ENCODE measurements around the gene PITX2.

The PITX2 gene

DNA sequence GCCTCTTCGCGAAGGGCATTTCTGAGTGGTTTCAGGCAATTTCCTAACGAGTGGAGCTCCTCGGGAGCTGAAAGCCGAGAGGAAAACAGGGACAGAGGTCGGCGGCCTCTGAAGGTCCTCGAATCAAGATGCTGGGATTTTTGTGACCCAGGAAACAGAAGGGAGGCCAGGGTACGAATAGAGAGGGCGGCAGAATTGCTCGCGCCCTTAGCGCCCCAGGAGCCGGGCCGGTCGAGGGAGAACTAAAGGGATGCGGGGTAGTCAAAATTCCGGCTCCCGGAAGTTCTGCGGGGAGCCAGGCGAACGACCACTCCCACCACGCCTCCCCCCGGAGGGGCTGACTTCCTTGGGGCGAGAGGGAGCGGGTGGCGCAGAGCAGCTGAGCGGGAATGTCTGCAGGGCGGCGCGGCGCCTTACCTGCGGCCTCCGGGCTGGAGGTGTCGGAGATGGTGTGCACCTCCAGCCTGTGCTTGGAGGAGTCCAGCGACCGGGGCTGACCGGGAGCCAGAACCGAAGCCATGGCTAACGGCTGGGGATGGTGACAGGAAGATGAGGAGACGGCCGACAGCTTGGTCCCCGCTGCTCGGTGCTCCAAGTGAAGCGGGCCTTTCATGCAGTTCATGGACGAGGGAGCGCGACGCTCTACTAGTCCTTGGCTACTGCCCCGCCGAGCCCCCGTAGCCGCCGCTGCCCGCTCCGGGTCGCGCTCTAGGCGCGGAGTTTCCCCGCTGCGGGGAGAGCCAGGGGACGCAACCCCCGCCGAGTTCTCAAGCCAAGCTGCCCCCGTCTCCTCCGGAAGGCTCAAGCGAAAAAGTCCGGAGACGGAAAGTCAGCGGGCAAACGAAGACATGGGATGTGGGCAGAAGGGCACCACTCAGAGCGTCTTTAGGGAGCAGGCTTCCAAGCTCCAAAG, 782 bp downstream of the PITX2 start:
- DNase-seq, result no peak

DNA sequence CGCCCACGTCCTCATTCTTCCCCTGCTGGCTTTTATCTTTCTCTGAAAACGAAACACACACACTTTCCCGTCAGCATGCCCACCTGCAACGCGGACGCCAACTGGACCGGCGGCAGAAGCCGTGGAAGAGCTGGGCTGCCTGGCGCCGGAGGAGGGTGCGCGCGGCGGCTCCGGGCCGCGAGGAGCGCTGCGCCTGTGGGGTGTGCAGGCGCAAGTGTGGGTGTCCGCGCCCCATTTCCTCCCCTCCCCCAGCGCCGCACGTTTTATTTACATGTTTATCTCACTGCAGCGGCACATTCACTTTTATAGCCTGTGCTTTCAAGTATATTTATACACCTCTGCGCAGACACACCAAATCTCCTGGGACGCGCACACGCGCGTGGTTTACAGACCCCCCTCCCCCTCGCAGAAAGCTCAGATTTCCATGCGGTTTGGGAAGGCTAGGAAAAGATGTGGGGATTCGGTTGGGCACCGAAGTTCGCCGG, 1.5 kb downstream of the PITX2 start:
- DNase-seq, result no peak

DNA sequence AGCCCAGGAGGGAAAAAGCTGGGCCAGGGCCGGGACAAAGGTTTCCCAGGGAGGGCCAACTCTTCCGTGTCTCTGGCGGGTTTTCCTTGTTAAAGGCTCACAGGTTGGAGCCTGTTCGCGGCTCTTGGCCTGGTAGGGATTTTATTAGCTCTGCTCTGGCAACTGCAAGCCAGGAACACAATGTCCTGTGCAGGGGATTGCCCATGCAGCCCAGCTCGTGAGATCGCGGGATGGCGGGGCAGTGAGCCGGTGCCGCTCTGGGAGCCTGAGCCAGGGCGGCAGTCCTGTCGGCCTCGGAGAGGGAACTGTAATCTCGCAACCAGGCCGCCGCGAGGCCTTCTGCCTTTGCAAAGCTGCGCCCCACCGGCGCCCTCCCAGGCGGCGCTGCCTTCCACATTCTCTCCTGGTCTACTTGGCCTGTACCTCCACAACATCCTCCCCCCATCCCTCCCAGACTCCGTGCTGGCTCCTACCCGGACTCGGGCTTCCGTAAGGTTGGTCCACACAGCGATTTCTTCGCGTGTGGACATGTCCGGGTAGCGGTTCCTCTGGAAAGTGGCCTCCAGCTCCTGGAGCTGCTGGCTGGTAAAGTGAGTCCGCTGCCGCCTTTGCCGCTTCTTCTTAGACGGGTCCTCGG, 2.1 kb downstream of the PITX2 start:
- DNase-seq, result no peak

DNA sequence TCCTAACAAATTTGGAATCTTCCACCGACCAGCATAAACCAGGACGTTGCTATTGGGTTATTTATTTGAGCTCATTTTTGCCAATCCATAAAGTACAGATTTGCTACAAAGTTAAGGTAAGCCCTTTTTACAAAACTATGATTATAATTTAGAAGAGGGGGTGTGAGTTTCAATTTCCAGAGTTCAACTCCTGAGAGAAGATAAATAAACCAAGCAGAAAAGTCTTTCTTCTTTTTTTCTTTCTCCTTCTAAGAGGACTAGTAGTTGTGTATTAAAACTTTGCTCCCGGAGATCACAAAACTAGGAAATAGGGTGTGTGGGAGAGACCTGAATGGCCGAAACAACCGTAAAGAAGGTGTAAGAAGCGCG, 2.6 kb downstream of the PITX2 start:
- DNase-seq, result no peak

DNA sequence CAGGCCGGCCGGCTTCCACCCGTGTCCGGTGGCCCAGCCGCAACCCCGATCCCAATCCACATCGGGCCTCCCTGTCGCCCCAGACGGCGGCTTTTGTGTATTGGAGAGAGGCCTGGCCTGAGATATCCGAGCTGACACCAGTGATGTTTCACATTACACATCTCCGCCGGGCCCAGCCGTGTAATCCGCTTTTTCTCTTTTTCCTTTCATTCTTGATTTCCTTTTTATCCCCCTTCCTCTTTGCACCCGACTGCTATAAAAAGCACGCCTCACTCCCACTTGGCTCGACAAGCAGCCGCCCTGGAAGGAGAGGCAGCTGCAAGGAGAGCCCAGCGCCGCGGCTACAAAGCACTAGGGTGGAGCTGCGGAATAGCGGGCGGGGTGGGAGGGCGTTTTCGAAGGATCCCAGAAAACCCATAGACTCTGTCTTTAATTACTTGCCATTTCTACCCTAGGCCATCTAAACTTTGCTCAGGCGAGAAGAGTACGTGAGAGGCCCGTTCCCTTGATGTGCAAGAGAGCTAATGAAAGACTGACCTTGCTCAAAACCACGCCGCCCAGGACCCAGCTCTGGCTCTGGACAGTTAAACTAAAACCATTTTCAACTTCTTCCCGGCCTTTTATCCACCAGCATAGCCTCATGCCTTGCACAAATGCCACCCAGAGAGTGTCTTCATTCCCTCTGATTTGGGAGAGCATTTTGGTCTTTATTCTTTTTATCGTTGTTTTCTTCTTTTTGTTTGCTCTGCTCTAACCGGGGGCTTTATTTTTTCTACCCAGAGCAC, 3.2 kb downstream of the PITX2 start:
- DNase-seq, result no peak

DNA sequence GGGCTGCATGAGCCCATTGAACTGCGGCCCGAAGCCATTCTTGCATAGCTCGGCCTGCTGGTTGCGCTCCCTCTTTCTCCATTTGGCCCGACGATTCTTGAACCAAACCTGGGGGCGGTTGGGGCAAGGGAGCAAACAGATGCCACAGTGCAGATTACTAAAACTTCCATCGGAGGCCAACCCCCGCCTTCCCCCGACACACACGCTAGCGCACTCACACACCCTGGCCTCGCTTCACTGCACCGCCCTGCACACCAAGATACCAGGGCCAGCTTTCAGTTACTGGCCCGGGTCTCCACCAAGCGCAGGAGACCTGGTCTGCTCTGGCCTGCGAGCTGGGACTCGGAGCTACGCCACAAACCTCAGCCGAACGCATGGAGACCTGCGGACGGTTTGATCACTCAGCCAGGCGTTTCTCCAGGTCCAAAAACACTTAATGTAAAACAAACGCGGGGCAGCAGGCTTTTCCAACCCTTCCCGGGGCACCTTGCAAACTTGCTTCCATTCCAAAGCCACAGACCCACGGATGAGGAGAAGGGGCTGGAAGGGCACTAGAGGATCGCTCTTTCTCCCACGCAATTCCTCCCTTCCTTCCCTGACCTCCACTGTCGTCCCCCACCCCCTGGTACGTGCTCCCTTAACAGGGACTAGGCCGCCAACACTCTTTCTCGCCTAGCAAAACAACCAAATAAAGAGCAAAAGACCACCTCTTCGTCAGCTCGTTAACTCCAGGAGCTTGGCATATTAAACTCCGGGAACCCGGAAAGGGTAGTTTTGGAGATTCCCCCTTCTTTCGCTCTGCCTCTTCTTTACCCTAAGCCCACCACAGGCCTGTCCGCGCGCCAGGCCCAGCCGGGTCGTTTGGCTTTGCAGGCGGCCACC, 4.1 kb downstream of the PITX2 start:
- DNase-seq, result no peak

DNA sequence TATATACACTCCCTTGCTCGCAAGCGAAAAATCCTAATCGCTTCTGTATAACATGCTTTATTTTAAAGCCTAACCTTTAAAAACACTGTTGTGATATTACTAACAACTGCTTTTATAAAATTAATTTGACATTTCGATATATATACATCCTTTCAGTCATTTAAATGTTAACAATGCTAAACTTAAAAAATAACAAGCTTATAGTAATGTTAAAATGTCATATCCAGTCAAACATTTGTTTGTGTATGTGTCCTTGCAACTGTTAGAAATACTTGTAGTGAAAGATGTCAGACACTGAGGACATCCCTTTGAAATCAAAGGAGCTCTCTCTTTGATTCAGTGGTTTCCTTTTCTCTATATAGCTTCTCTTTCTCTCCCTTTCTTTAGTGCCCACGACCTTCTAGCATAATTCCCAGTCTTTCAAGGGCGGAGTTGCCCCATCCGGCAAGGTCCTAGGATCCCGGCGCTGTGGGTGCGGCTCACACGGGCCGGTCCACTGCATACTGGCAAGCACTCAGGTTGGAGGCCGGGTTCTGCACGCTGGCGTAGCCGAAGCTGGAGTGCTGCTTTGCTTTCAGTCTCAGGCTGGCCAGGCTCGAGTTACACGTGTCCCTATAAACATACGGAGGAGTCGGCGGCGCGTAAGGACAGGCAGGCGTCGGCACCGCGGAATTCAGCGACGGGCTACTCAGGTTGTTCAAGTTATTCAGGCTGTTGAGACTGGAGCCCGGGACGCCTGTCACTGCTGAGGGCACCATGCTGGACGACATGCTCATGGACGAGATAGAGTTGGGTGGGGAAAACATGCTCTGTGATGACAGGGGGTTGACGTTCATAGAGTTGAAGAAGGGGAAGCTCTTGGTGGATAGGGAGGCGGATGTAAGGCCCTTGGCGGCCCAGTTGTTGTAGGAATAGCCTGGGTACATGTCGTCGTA, 5.0 kb downstream of the PITX2 start:
- DNase-seq, result no peak

DNA sequence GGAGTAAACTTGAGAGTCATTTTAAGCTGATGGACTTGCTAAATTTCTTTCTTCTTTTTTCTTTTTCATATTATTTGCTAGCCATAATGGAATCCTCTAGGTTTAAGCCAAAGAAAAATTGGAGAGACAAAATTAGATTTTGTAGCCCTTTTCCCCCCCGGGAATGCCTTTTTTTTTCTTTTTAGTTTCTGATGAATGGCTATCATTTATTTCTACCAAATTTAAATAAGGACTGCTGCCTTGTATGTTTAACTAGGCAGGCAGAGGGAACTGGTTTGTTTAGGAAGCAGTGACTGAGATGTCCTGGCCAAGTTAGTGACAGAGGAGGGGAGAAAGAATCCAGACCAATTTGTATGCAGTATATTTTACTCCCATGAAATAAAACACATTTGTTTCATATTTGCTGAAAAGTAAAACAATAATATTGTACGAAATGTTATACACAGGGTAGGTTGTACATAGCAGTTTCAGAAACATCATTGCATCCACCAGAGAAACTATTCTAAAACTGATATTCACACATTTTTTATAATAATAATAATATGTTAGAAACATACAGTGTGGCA, 5.7 kb downstream of the PITX2 start:
- DNase-seq, result no peak

DNA sequence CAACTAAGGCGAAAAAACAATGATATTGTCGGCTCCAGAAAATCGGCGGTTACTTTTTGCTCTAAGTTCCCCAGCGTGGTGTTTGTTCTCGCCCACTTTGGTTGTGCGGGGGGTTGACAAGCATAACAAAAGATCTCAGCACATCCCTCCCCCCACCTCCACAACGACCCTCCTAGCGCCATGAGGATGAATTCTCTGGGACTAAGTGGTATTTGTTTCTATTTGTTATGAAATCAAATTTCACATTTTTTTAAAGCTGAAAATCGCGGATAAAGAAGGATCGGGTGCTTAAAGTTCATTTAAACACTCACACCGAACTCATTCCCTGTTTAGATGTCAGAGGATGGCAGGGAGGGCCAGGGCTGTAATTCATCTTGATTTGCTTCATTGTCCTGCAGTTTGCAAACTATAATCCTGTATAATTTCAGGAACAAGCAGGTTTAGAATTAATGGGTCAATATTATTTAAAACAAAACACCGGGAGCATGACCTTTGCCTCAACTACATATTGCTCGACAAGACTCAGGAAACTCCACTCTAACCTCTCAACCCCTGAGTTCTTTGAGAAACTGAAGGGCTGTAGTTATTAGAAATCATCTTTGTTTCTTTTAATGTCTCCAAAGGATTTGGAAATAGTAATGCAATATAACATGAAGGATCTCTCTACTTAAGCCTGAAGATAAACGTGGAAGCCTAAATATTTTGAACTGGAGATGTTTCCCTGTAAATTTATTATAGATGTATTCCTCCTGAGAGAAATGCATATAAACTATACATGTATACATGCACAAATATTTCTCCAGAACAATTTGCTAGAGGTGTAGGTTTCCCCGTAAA, 6.4 kb downstream of the PITX2 start:
- DNase-seq, result no peak

DNA sequence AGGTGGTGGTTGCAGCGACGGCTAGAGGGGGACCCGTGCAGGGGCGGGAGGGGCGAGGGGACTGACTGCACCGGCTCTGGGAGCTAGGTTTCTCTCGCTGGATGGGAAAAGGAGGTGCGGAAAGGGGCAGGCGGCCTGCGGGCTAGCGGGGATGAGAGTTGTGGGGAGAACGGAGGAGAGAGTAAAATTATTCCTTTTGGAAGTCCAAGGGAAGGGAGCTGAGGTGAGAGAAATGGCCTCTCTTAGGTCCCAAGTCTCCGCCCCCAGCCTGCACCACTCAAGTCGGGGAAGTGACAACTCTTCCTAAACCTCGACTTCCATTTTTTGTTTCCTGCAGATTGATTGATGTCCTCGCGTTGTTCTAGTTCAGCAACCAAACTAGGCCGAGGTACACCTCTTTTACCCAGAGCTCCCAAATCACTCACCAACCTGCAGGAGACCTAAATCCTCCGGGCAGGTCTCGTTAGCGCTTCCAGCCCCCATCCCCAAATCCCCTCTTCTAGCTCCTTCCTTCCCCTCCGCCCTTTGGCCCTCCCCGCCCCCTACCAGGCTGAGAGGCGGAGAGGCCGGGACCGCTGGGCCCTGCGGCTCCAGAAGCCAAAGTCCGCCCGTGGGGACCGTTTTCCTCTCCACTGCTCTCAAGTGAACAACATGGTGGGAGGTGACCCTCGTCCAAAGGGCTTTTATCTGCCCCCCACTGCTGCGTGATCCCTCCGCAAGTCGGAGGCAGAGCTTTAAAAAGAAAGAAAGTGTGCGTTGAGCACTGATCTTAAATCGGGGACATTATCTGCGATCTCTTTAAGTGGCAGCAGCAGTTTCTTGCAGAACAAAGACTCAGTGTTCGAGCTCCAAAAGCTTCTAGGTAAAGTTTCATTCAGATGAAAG, 7.3 kb downstream of the PITX2 start:
- no peak for DNase-seq

DNA sequence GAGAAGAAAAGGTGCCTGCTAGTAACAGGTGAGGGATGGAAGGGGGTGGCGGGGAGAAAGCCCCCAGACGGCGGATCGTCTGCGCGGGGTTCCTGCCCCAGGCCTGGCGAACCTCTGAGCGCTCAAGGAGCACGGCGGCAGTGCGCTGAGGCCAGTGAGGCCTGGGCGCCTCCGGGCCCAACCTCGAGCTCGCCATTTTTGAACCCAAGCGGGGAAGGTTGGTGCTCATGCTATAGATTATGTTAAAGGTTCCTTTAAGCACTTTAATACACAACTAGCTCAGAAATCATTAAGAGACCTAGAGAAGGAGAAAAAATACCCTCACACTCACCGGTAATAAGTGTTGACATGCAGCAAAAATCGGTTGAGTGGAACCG, 7.9 kb downstream of the PITX2 start:
- DNase-seq, result no peak

DNA sequence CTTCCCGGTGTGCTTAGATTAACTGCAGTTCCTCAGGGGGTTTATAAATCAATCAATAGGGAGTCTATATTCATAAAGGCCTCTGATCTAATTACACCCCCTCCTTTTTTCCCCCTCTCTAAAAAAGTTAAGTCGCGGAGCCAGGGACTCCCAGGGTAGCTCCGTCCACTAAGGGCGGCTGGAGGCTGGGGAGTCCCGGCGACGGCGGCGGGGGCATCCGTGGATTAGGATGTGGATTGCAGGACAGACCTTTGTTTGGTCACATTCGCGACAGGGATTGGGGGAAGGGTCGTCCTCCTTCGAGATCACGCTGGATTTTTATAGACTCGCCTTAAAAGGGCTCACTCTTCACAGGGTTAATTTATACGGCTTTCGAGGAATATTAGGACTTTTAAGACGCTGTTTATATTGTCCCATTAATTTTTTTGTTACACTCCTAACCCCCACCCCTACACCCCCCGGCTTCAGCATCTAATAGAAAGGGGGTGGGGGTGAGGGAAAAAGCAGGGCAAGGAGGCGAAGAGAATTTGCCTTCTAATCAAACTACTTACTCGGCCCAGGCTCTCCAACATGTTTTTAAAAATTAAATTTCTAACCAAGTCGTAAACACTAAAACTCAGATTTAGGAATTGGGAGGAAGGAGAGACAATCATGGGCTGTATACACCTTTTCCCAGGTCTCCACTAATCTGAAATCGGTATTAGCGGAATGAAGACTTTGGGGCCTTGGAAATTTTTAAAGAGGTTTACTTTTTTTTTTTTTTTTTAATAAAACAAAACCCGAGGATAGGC, 8.5 kb downstream of the PITX2 start:
- DNase-seq, result no peak

DNA sequence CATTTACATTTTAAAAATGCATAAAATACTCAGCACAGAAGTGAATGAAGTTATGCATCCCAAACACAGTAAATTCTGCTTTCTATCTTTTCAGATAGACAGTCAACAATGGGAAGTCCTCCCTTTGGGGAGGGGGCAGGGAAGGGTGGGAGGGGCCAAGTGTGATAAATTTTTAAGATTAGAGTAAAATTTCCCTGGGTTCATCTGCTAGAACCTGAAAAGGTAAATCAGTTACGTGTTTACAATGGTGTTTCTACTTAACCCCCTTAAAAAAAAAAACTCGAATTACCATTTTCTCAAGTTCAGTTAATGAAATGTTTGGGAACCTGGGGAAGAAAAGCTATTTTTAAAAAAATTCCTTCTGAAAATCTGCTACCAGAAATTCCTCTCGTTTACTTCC, 9.1 kb downstream of the PITX2 start:
- no peak for DNase-seq

DNA sequence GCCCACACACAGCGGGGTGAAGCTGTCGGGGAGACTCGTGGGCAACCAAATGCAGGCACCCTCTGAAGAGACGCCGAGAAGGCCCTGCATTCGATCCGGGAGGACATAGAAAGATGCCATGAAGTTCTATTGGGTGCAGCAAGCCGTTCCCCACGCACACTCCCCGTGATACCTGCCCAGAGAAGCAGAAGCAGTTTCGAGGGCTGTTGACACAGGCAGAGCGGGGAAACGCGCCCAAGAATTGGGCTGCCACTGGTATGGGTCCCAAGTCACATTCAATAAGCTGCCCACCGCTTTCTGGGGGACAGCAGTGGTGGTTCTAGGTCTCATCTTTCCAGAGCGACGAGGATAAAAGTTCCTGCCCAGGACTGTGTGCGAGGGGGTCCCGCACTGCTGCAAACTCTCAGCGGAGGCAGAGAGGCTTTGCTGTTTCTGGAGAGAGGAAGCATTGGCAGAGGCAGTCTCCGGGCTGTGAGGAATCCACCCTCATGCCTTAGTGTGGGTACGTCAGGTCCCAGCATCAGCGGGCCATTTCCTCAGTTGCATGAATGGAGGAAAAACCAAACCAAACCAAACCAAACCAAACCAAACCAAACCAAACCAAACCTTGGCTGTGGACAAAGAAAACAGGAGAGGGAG, 10.1 kb downstream of the PITX2 start:
- DNase-seq, result no peak

DNA sequence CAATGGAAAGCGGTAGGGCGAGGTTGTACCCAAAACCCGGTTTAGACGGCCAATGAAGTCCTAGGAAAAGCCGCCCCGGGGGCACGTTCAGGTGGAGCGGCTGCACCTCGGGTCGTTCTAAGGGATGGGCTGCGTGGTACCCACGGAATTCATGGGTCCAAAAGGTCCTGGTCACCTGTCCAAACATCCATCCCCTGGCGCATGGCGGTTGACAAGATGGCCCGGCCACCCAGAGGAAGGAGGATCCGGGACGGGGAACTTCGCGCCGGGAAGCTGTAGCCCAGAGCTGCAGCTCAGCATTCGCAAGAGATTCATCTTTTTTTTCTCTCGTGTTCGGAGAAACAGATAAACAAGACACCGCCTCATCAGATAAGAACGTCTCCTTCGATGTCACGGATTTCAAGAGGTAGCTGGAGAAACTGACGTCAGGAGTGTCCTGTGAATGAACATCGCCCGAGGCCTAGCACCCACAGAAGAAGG, 10.9 kb downstream of the PITX2 start:
- no peak for DNase-seq

DNA sequence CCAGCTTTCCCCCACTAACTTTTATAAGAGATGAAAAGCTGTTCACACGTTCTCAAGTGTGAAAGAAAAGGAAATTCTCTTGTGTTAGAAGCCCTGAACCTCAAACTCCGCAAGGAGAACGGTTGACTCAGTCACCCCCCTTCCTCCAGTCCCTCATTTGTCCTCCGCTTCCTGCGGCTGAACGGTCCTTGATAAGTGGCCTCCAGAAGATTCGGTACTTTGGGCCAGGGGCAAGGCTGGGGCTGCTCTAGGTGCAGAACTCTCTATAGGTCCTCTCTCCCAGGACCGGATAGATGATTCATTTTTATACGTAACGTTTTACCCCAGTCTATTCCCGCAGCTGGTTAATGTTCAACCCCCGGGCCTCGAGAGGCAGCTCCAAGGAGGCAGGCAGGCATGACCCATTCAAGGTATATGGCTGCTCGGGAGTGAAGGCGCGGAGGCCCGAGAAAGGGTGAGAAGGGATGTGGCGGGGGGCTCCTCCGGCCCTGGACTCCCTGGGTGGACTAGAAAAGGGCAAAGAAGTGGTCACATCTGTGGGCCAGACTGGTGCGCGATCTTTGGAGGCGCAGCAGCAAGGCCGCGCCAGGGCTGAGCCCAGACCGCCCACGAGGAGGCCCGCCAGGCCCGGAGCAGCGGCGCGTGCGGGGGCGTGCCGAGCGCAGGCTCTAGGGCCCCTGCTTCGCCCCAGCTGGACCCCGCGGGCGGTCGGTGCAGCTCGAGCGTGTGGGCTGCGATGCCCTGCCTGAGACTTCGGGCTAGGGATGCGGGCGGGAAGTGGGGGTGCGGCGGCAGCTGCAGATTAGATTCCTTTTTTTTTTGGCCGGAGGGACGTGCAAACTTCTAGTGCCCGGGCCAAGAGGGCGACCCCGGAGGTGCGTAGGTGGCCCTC, 11.7 kb downstream of the PITX2 start:
- no peak for DNase-seq

DNA sequence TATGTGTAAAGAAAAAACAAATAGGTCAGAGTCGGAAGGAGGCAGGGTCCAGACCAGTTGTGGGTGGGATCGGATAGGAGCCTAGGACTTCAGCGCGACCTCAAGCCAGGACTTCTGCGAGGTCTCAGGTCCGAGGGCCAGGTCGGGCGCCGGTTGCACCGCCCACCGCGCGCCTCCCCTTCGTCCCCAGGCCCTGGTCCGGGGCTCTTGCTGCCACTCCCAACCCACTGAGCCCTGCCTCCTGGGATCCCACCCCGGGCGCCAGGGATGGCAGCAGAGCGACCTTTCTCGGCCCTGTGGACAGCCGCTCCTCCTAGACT, 12.3 kb downstream of the PITX2 start:
- DNase-seq, result no peak
